MCF 10A (cell line): Measurements from ENCODE around the gene LRRC17. TPM values are rescaled to one million over a fixed set of nuclear protein-coding genes. Genes with fewer than 3 reads are reported as not detected.

ENCODE experiments used
- BruUV-seq: library from RNA; stranded (reverse); fragments of 400-500 nt; replicated peaks from 2 replicates; lab custom pipeline; 2021; lab: Mats Ljungman, UMichigan
- CTCF ChIA-PET: fragments of 300-600 bp; sonication (Branson Sonifier 250); formaldehyde crosslinking; extraction: SDS; loops from one replicate; lab custom pipeline; 2021; ENCODE audit warnings: antibody characterized with exemption, inconsistent platforms; lab: Yijun Ruan, JAX
- POLR2A ChIA-PET: fragments of 300-600, 350-650 bp; sonication (Branson Sonifier 250); formaldehyde crosslinking; extraction: SDS; loops from one replicate; lab custom pipeline; 2020; ENCODE audit warnings: antibody characterized with exemption, inconsistent platforms; lab: Yijun Ruan, JAX
- DNase-seq: peaks from one replicate; pipeline ENCODE4 v3.0.0-alpha.2; 2018; ENCODE audit not compliant: unreplicated experiment
- H3K27ac Mint-ChIP-seq: one replicate; pipeline ENCODE4 v1.8.0; 2022; ENCODE audit warnings: mild to moderate bottlenecking, low read depth, mixed read lengths; ENCODE audit not compliant: unreplicated experiment
- H3K27me3 Mint-ChIP-seq: one replicate; pipeline ENCODE4 v1.8.0; 2022; ENCODE audit warnings: mixed read lengths; ENCODE audit not compliant: insufficient read depth, unreplicated experiment
- H3K36me3 Mint-ChIP-seq: one replicate; pipeline ENCODE4 v1.8.0; 2022; ENCODE audit warnings: mild to moderate bottlenecking, moderate library complexity, mixed read lengths; ENCODE audit not compliant: insufficient read depth, unreplicated experiment
- H3K4me1 Mint-ChIP-seq: one replicate; pipeline ENCODE4 v1.8.0; 2022; ENCODE audit warnings: mixed read lengths; ENCODE audit not compliant: insufficient read depth, unreplicated experiment
- H3K4me3 Mint-ChIP-seq: one replicate; pipeline ENCODE4 v1.8.0; 2022; ENCODE audit warnings: mild to moderate bottlenecking, moderate library complexity, mixed read lengths; ENCODE audit not compliant: unreplicated experiment
- H3K9me3 Mint-ChIP-seq: one replicate; pipeline ENCODE4 v1.8.0; 2022; ENCODE audit warnings: mixed read lengths; ENCODE audit not compliant: unreplicated experiment
- intact Hi-C: fragments of 100-400 bp; cut with micrococcal nuclease; formaldehyde crosslinking; loops from 2 replicates; pipeline ENCODE4 v1.14.1; 2022
- total RNA-seq: library from RNA; stranded (reverse); gene quantifications from 2 replicates; pipeline ENCODE4 v1.2.3, GENCODE V29; 2022
- TF ChIP-seq, protein P1 (sequence below): fragments of 200-600 bp; IDR thresholded peaks from one replicate; pipeline ENCODE4 v1.8.0; 2022; ENCODE audit warnings: antibody characterized with exemption, mild to moderate bottlenecking; ENCODE audit not compliant: unreplicated experiment

The LRRC17 gene
- total RNA-seq, 1 experiment from 2014 or later = 0.21 TPM

DNA sequence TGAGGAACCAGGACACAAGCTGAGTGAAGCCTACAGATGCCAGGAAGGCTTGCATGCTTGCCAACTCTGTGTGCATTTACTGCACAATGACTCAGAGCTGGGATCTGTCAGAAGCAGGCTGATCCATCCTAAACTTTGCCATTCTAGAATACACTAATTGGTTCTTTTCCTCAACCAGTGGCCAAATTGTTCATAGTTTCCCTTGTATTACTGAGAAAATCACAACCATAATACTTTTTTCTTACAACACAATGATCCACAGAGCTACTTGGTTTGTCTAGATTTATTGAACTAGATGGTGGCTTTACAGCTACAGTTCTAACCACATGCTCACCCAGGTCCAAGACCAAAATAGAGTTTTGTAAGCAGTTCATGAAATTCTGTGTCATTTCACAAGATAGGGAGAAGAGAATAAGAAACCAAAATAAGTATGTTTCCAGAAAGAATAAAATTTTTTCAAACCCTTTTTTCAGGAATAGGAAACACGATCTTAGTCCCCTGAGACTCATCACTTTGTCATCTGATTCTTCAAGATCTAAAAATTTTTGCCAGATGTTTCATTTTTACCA, 21.0 kb upstream of the LRRC17 start:
- intact Hi-C loops = no loop called here
- POLR2A ChIA-PET = interaction anchor here (0.7 to 1.3 kb wide), 4 partner anchors 9 to 55 kb away, joined by 3 to 7 read pairs (median 4); no protein-coding TSS in a partner anchor
- no peak overlapping the region for H3K4me3 Mint-ChIP-seq

GRCh38 chr7:102892631-102893278, 20.0 kb upstream of the LRRC17 start:
- no TSS peak for BruUV-seq
- no peaks in the 10 kb centered on the region for H3K27me3 Mint-ChIP-seq
- ChIA-PET POLR2A (interaction anchor here (0.6 kb wide), 1 partner anchor 12 kb away, joined by 6 read pairs; no protein-coding TSS in a partner anchor), CTCF (interaction anchor here (1.2 kb wide), 1 partner anchor 32 kb away, joined by 3 read pairs; no protein-coding TSS in a partner anchor)
- no peak overlapping the region for H3K4me3 Mint-ChIP-seq
- H3K9me3 Mint-ChIP-seq = no peaks in the 10 kb centered on the region
- TF ChIP-seq, protein P1, sequence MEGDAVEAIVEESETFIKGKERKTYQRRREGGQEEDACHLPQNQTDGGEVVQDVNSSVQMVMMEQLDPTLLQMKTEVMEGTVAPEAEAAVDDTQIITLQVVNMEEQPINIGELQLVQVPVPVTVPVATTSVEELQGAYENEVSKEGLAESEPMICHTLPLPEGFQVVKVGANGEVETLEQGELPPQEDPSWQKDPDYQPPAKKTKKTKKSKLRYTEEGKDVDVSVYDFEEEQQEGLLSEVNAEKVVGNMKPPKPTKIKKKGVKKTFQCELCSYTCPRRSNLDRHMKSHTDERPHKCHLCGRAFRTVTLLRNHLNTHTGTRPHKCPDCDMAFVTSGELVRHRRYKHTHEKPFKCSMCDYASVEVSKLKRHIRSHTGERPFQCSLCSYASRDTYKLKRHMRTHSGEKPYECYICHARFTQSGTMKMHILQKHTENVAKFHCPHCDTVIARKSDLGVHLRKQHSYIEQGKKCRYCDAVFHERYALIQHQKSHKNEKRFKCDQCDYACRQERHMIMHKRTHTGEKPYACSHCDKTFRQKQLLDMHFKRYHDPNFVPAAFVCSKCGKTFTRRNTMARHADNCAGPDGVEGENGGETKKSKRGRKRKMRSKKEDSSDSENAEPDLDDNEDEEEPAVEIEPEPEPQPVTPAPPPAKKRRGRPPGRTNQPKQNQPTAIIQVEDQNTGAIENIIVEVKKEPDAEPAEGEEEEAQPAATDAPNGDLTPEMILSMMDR = no peak
- no peaks in the 10 kb centered on the region for H3K36me3 Mint-ChIP-seq
- intact Hi-C loops = no loop called here
- no peak overlapping the region for H3K27ac Mint-ChIP-seq
- DNase-seq = no peak
- H3K4me1 Mint-ChIP-seq = peaks cover 36% of the 10 kb centered on the region

More for the DNA sequence above, 21.0 kb upstream of the LRRC17 start:
- BruUV-seq = no TSS peak
- H3K36me3 Mint-ChIP-seq = no peaks in the 10 kb centered on the region
- H3K27me3 Mint-ChIP-seq = no peaks in the 10 kb centered on the region
- DNase-seq = peak; percentile 84
- peaks cover 30% of the 10 kb centered on the region for H3K4me1 Mint-ChIP-seq
- no peaks in the 10 kb centered on the region for H3K9me3 Mint-ChIP-seq
- TF ChIP-seq, protein P1 = no peak
- CTCF ChIA-PET = no interaction called here
- no peak overlapping the region for H3K27ac Mint-ChIP-seq

DNA sequence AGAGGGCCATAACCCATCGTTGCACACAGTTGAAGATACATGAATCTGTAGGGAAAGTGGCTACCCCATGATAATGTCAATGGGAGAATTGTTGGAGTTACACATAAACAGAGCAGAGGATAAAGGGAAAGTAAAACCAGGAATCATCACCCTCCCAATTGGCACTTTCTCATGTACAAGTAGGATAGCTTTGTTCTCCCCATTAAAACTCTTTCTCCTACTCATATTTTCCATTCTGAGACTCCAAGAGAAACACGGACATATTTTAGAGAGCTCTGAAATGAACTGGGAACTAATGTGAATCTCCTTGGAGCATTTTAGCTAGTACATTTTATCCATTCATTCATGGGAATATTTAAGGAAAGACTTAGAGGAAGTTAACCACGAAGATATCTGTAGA, 17.2 kb upstream of the LRRC17 start:
- no peak overlapping the region for H3K4me3 Mint-ChIP-seq
- no peaks in the 10 kb centered on the region for H3K9me3 Mint-ChIP-seq
- CTCF ChIA-PET = interaction anchor here (0.5 to 1.4 kb wide), 2 partner anchors 14 to 27 kb away, joined by 3 to 4 read pairs; no protein-coding TSS in a partner anchor
- intact Hi-C loops = no loop called here
- TF ChIP-seq, protein P1 = no peak
- POLR2A ChIA-PET = interaction anchor here (1.1 kb wide), 1 partner anchor 22 kb away, joined by 3 read pairs; no protein-coding TSS in a partner anchor
- H3K27ac Mint-ChIP-seq = no peak overlapping the region
- peaks cover 33% of the 10 kb centered on the region for H3K4me1 Mint-ChIP-seq
- H3K36me3 Mint-ChIP-seq = no peaks in the 10 kb centered on the region
- DNase-seq = no peak
- BruUV-seq = no TSS peak
- H3K27me3 Mint-ChIP-seq = no peaks in the 10 kb centered on the region

DNA sequence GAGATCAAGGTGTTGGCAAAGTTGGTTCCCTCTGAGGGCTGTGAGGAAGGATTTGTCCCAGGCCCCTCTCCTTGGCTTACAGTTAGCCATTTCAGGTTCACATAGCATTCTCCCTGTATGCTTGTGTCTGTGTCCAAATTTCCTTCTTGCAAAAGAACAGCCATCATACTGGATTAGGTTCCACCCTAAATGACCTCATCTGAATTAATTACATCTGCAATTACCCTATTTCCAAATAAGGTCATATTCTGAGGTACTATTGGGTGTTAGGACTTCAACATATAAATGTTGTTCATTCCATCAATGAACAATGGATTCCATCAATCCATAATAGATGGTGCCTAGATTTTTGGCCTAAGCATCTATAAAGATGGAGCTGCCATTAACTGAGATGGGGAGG, 16.2 kb upstream of the LRRC17 start:
- H3K4me3 Mint-ChIP-seq = no peak overlapping the region
- H3K27me3 Mint-ChIP-seq = no peaks in the 10 kb centered on the region
- H3K4me1 Mint-ChIP-seq = peaks cover 24% of the 10 kb centered on the region
- no peak overlapping the region for H3K27ac Mint-ChIP-seq
- H3K9me3 Mint-ChIP-seq = no peaks in the 10 kb centered on the region
- BruUV-seq = no TSS peak
- H3K36me3 Mint-ChIP-seq = no peaks in the 10 kb centered on the region
- intact Hi-C loops = no loop called here
- POLR2A ChIA-PET = interaction anchor here (0.6 kb wide), 1 partner anchor 91 kb away, joined by 3 read pairs; no protein-coding TSS in a partner anchor
- TF ChIP-seq, protein P1 = no peak
- CTCF ChIA-PET = no interaction called here
- no peak for DNase-seq
